Activated CD4-positive, CD25-positive, alpha-beta regulatory T cell treated with anti-CD3 and anti-CD28 coated beads, Interleukin-2, amount 50 U/mL, for 16 hours (primary cell): Measurements from ENCODE around the gene TMEM87B.

Experiments used
- DNase-seq: peaks from one replicate; pipeline ENCODE4 v3.0.0-alpha.2; 2020; ENCODE audit warnings: low read depth, low spot score

The TMEM87B gene

GRCh38 chr2:112166806-112167499 is 111.9 kb downstream of the TMEM87B start:
- no peak for DNase-seq

- DNase-seq: no peak
Measured at GRCh38 chr2:112168422-112169124, 113.5 kb downstream of the TMEM87B start.
